Measurements from ENCODE around the gene PPDPF.

DNA sequence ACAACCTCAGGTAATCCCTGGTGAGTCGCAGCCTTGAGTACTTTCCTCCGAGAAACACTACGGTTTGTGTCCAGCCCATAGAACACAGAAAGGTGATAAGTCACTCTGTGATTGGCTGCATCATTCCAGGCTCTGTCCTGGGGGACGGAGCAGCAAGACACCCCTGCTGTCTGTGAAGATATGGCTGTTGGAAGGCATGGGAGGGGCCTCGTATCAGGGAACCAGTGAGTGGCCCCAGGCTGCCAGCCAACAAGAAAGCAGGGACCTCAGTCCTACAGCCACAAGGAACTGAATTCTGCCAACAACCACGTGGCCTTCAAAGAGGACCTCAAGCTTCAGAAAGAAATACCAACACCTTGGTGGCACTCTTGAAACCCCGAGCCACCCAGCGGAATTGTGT, 15.3 kb upstream of the PPDPF start:
- TF ChIP-seq, protein P1, sequence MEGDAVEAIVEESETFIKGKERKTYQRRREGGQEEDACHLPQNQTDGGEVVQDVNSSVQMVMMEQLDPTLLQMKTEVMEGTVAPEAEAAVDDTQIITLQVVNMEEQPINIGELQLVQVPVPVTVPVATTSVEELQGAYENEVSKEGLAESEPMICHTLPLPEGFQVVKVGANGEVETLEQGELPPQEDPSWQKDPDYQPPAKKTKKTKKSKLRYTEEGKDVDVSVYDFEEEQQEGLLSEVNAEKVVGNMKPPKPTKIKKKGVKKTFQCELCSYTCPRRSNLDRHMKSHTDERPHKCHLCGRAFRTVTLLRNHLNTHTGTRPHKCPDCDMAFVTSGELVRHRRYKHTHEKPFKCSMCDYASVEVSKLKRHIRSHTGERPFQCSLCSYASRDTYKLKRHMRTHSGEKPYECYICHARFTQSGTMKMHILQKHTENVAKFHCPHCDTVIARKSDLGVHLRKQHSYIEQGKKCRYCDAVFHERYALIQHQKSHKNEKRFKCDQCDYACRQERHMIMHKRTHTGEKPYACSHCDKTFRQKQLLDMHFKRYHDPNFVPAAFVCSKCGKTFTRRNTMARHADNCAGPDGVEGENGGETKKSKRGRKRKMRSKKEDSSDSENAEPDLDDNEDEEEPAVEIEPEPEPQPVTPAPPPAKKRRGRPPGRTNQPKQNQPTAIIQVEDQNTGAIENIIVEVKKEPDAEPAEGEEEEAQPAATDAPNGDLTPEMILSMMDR (conservative IDR thresholded peaks at IDR 0.05; ENCODE audit: low read depth, low read length) = no peak
- no peak for TF ChIP-seq EZH2 (IDR thresholded peaks at IDR 0.05; ENCODE audit: borderline replicate concordance, low read depth, low read length, poor library complexity, severe bottlenecking)
